Omental fat pad (tissue), 4 donors: Measurements from ENCODE around the gene TUT7. TPM values are rescaled to one million over a fixed set of nuclear protein-coding genes. Genes with fewer than 3 reads are reported as not detected.

ENCODE experiments used
- ATAC-seq: fragments of 150-250 bp; one replicate; pipeline ENCODE4 v1.9.1; 2016; ENCODE audit warnings: mild to moderate bottlenecking, moderate library complexity; ENCODE audit not compliant: low FRiP score
- DNase-seq: peaks from one replicate; pipeline ENCODE4 v3.0.0-alpha.2; 2019; ENCODE audit warnings: low spot score
- total RNA-seq, 4 donors: library from RNA; depleted of rRNA; stranded (reverse); fragments of >200 nt; gene quantifications; one replicate each; pipeline ENCODE4 v1.1.0, GENCODE V29; 2016
- TF ChIP-seq, protein P1 (sequence below), 3 donors: fragments of 450-650 bp; IDR thresholded peaks; one replicate each; pipeline ENCODE4 v1.5.1; 2016 to 2017; ENCODE audit warnings: antibody characterized with exemption in 3 of 3, mild to moderate bottlenecking in 3 of 3, moderate library complexity in 2 of 3

TUT7 gene
- total RNA-seq, 4 donors from 2014 or later = 50.8 to 61.8 (median 56.7) TPM

DNA sequence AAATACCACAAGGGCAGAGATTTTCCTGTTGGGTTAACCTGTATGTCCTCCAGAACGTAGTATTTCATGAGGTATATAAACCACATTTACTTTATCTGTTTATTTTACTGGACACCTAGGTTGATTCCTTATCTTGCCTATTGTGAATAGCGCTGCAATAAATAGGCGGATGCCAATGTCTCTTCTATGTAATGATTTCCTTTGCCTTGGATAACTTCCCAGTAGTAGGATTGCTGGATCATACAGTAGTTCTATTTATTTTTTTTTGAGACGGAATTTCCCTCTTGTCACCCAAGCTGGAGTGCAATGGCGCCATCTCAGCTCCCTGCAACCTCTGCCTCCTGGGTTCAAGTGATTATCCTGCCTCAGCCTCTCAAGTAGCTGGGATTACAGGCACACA lies 15.6 kb upstream of the TUT7 start:
- TF ChIP-seq, protein P1, sequence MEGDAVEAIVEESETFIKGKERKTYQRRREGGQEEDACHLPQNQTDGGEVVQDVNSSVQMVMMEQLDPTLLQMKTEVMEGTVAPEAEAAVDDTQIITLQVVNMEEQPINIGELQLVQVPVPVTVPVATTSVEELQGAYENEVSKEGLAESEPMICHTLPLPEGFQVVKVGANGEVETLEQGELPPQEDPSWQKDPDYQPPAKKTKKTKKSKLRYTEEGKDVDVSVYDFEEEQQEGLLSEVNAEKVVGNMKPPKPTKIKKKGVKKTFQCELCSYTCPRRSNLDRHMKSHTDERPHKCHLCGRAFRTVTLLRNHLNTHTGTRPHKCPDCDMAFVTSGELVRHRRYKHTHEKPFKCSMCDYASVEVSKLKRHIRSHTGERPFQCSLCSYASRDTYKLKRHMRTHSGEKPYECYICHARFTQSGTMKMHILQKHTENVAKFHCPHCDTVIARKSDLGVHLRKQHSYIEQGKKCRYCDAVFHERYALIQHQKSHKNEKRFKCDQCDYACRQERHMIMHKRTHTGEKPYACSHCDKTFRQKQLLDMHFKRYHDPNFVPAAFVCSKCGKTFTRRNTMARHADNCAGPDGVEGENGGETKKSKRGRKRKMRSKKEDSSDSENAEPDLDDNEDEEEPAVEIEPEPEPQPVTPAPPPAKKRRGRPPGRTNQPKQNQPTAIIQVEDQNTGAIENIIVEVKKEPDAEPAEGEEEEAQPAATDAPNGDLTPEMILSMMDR (IDR thresholded peaks at IDR 0.05) = no peak
- no peak for DNase-seq
- ATAC-seq = no peak

DNA sequence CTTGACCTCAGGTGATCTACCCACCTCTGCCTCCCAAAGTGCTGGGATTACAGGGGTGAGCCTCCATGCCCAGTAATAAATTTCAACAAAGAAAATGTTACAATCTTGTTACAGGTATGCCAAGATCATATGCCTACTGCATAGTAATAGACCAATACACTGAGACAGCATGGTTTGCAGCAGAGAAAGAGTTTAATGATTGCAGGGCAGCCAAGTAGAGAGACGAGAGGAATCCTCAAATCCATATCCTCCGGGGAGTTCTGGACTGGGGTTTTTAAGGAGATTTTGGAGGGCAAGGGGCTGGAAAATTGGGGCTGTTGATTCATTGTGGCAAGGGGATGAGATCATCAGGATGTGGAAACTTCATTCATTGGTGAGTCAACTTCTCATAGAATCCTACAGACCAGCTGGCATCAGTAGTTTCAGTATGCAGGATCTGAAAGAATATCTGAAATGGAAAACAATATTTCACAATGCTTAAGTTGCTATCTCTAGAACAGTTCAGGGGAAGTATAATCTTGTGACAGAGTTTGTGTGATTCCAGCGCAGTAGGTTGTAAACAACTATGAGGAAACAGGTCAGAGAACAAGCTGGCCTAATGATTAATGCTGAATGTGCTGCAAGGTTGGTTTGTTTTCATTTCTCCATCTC lies 14.8 kb upstream of the TUT7 start:
- TF ChIP-seq, protein P1 (IDR thresholded peaks at IDR 0.05) = no peak
- peak; percentile 48 for ATAC-seq
- DNase-seq = no peak

GRCh38 chr9:86361176-86361575 lies 7.0 kb upstream of the TUT7 start:
- TF ChIP-seq, protein P1 (IDR thresholded peaks at IDR 0.05) = no peak
- no peak for DNase-seq
- ATAC-seq = no peak

DNA sequence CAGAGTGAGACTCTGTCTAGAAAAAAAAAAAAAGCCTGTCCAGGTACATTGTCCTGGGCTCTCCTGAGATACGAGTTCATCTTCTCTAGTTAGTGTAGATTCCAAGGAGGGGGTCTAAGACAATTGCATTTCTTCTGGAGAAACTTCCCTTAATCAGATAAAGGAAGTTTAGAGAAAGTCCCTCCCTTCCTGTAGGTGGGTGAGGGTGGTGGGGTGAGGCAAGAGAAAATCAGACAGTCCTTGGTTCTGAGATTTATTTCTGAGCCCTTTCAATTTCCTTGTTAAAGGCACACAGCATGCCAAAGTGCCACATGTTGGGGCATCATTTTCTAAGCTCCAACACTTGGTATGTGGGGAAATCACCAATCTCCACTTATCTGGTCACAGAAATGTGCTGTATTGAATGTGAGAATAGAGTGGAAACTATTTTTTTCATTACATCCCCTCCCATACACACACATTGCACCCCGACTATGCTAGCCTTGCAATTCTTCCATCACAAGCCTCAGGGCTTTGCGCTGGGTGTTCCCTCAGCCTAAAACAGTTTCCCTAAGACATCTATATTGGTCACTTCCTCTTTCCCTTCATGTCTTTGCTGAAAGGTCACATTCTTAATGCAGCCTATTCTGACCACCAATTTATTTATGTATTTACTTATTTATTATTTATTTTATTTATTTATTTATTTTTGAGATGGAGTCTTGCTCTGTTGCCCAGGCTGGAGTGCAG lies 5.1 kb upstream of the TUT7 start:
- TF ChIP-seq, protein P1 (IDR thresholded peaks at IDR 0.05) = no peak
- DNase-seq (no peak), ATAC-seq (no peak)

GRCh38 chr9:86356871-86357866 lies 3.0 kb upstream of the TUT7 start:
- ATAC-seq = no peak
- TF ChIP-seq, protein P1 (IDR thresholded peaks at IDR 0.05) = no peak

GRCh38 chr9:86355814-86356213 lies 1.6 kb upstream of the TUT7 start:
- TF ChIP-seq, protein P1 (IDR thresholded peaks at IDR 0.05) = no peak
- DNase-seq (no peak), ATAC-seq (no peak)

More at GRCh38 chr9:86356871-86357866, 3.0 kb upstream of the TUT7 start:
- no peak for DNase-seq
